HUES64 (cell line): ENCODE measurements around the gene CACNA2D2.

ENCODE experiments used
- H3K27ac ChIP-seq: 2 replicates; pipeline ENCODE4 v1.7.0; 2013; ENCODE audit warnings: low read depth, low read length, inconsistent platforms
- H3K27me3 ChIP-seq: 2 replicates; pipeline ENCODE4 v1.6.1; 2013; ENCODE audit warnings: mild to moderate bottlenecking, low read length; ENCODE audit not compliant: insufficient read depth
- H3K36me3 ChIP-seq: 2 replicates; pipeline ENCODE4 v1.6.1; 2013; ENCODE audit warnings: mild to moderate bottlenecking, low read length; ENCODE audit not compliant: insufficient read depth
- H3K4me1 ChIP-seq: 2 replicates; pipeline ENCODE4 v1.6.1; 2013; ENCODE audit warnings: mild to moderate bottlenecking, low read length, moderate library complexity; ENCODE audit not compliant: insufficient read depth
- H3K4me3 ChIP-seq: 2 replicates; pipeline ENCODE4 v1.5.1; 2013; ENCODE audit warnings: mild to moderate bottlenecking, low read length, moderate library complexity
- H3K9ac ChIP-seq: 2 replicates; pipeline ENCODE4 v1.6.1; 2013; ENCODE audit warnings: mild to moderate bottlenecking, low read depth, low read length
- H3K9me3 ChIP-seq: 2 replicates; pipeline ENCODE4 v1.6.1; 2013; ENCODE audit warnings: low read depth, low read length; ENCODE audit not compliant: insufficient read depth
- WGBS: fragments of 150-250, 120-280 bp; methylation state at CpG from one replicate; pipeline ENCODE4 v1.1.7; 2013; ENCODE audit warnings: missing lambda C conversion rate; 5-methylcytosine and 5-hydroxymethylcytosine counted together

Gene CACNA2D2

DNA sequence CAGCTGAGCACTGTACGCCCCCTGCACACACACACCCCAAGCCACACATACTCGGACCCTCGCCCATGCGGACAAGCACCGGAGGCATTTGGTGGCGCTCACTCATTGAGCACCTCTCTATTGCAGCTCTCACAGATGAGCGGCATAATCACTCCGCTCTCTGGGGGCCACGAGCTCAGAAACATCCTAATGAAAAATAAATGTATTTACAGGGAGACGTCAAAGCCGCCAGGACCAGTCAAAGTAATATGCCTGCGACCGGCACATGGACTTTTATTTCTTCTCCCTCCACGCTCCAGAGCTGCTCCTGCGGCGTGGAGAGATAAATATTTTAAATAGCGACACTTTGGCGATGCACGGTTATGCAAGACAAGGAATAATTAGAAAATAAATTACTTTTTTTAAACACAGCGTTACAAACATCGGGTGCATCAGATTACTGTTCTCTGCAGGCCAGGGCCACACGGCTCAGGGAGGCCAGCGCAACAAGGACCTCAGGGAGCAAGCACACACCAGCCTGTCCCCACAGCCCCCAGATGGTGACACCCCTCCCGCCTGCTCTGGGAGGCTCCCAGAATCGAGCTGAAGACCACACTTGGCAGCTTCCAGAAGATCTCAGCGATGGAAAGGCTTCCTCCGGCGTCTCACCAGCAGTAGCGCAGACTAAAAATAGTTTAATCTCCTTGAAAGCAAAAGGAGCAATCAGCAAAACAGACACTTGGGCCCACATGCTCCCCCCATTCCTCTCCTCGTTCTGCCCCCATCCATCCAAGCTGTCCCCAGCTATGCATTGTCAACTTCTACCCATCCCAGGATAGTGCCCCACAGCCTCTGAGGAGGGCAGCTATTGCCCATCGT lies 48.0 kb downstream of the CACNA2D2 start:
- H3K4me3 ChIP-seq, result no peak overlapping the region
- 93% methylated on average over 31 of the region's 31 CpGs for WGBS
- no peak overlapping the region for H3K9ac ChIP-seq
- peaks cover 16% of the 10 kb centered on the region for H3K4me1 ChIP-seq
- no peaks in the 10 kb centered on the region for H3K27me3 ChIP-seq
- no peaks in the 10 kb centered on the region for H3K9me3 ChIP-seq
- no peak overlapping the region for H3K27ac ChIP-seq
- no peaks in the 10 kb centered on the region for H3K36me3 ChIP-seq

DNA sequence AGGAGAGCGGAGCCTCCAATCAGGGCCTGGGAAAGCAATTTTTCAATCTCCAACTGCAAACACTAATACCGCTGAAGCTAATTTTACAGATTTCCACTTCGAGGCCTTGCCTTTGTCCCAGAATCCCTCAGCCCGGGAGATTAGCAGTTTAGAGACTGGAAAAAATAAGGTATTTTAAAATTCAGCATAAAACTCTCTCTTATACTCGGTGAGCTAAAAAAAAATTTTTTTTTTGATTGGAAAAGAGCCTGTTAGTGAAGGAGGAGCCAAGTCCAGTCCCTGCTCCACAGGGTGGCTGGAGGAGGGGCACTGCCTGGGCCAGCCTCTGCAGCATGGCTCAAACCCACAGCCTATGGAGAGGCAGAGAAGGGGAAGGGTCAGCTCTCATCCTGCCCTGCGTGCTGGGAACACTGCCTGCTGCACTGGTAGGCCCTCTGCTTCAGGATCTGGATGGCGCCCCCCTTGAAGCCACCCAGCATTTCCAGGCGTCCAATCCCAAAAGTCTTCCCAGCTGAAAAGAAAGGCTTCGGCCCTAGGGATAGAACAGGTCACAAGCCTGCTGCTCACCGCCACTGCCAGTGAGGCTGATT lies 48.9 kb downstream of the CACNA2D2 start:
- no peak overlapping the region for H3K4me3 ChIP-seq
- no peaks in the 10 kb centered on the region for H3K36me3 ChIP-seq
- no peak overlapping the region for H3K27ac ChIP-seq
- H3K9ac ChIP-seq, result no peak overlapping the region
- H3K9me3 ChIP-seq, result no peaks in the 10 kb centered on the region
- peaks cover 22% of the 10 kb centered on the region for H3K4me1 ChIP-seq
- H3K27me3 ChIP-seq, result no peaks in the 10 kb centered on the region
- 75% methylated on average over 9 of the region's 10 CpGs for WGBS

DNA sequence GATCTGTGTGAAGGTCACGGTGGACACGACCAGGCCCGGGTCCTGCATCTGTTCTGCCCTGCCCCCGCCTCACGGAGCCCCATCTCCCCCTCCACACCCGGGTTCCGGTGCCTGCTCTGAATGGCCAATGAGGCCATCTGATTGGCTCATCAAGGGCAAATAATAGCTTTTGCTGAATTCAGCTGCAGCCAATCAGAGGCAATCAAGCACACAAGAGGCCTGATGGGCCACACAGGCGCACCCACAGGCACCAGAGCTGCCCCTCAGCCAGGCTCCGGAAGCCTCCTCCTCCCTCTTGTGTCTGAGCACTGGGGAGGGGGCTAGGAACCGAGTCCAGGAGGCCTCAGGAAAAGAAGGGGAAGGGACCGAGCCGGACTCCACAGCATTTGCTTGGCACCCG lies 49.5 kb downstream of the CACNA2D2 start:
- Histone ChIP-seq H3K9me3 (no peaks in the 10 kb centered on the region), H3K36me3 (no peaks in the 10 kb centered on the region), H3K4me3 (no peak overlapping the region), H3K27ac (no peak overlapping the region), H3K4me1 (peaks cover 25% of the 10 kb centered on the region), H3K27me3 (no peaks in the 10 kb centered on the region), H3K9ac (no peak overlapping the region)
- 83% methylated on average over 13 of the region's 13 CpGs for WGBS

DNA sequence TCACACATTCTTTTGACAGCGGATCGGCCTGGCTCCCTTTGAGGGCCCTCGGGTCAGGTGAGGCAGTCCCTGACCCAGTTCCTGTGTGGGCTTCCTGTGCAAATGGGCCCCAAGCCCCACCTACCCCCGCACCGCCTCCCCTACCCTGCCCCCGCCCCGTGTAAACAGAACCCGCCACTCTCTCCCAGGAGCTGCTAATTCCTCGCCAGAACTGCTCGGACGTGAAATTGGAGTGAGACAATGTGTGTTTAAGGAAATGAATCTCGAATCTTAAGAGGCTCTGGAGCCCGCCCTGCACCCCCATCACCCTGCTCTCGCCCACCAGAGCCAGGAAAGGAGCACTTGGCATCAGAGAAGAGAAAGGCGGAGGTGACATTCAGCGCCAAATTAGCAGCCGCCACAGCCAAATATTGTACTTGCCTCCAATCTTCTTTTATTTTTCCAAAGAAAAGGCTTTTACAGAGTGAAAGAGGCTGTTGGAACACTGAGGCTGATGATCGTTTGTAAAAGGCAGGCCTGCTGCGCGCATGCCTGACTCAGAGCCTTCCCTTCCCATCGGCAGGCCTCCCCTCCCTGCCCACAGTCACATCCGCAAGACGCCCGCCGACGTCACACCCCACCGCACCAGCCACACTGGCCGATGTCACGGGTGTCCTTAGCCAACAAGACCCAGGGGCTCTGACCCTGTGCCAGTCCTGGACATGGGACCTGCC lies 53.1 kb downstream of the CACNA2D2 start:
- H3K9me3 ChIP-seq, result no peaks in the 10 kb centered on the region

DNA sequence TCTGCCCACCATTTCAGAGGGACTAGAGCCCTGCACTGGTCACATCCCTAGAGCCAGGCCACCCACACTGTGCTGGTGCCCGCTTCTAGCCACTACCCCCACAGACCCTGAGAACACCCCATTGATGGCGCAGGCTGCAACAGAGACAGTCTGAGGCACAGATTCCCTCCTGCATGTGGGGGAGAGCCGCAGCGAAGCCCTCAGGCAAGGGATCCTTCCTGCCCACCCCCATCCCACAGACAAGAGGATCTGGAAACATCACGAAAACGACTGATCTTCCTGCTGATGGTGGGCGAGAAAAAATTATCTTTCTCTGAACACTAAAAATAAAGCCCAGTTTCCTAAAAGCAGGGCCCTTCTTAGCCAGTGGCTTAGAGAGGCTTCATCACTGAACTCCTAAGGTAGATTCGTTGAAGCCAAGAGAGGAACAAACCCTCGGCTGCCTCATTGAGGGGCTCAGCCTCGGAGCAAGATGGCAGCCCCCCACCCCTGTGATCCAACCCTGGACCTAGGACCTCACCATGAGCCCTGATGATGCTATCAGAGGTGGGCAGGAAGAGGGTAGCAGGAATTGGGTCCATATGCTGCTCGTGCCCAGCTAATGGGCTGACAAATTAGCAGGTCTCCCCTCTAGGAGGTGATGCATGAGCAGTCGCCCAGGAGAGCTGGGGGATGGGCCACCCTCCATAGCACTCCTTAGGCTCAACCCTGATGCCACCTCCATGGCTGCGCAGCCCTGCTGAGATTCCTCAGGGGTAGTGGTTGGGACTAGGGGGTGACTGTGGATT lies 54.5 kb downstream of the CACNA2D2 start:
- H3K9me3 ChIP-seq, result no peaks in the 10 kb centered on the region
- 89% methylated on average over 13 of the region's 13 CpGs for WGBS
- no peak overlapping the region for H3K27ac ChIP-seq
- H3K4me1 ChIP-seq, result peaks cover 13% of the 10 kb centered on the region
- H3K36me3 ChIP-seq, result no peaks in the 10 kb centered on the region
- H3K4me3 ChIP-seq, result no peak overlapping the region
- no peak overlapping the region for H3K9ac ChIP-seq
- no peaks in the 10 kb centered on the region for H3K27me3 ChIP-seq

More for the DNA sequence above, 53.1 kb downstream of the CACNA2D2 start:
- Histone ChIP-seq H3K4me1 (peaks cover 17% of the 10 kb centered on the region), H3K9ac (no peak overlapping the region), H3K27ac (no peak overlapping the region), H3K36me3 (no peaks in the 10 kb centered on the region), H3K4me3 (no peak overlapping the region), H3K27me3 (no peaks in the 10 kb centered on the region)
- 58% methylated on average over 25 of the region's 29 CpGs for WGBS

DNA sequence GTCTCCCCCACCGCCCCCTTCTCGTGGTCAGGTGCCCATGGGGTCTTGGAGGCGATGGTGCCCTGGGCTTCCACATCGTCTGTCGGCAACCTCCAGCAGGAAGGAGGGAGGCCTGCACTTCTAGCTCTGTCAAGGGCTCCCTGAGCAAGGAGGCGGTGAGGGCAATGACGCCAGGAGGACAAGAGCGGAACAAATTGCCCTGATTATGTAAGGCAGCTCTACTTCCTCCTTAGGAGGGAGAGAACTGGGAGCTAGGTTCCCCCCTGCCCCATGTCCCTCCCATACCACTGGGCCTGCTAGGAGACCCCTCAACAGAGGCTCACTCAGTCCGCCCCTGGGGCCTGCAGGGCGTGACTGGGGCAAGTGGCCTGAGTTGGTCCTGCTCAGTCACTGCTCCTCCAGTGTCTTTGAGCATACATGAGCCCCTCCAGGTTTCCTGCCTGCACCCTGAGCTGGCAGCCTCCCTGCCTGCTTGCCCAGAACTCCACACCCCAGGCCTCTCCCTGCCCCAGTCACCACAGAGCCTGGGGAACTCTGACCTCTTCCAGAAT lies 56.1 kb downstream of the CACNA2D2 start:
- H3K4me1 ChIP-seq, result peaks cover 13% of the 10 kb centered on the region
- no peaks in the 10 kb centered on the region for H3K9me3 ChIP-seq
- WGBS, result 92% methylated on average over 10 of the region's 10 CpGs
- H3K27ac ChIP-seq, result no peak overlapping the region
- no peaks in the 10 kb centered on the region for H3K27me3 ChIP-seq
- H3K36me3 ChIP-seq, result no peaks in the 10 kb centered on the region
- H3K4me3 ChIP-seq, result no peak overlapping the region
- H3K9ac ChIP-seq, result no peak overlapping the region

DNA sequence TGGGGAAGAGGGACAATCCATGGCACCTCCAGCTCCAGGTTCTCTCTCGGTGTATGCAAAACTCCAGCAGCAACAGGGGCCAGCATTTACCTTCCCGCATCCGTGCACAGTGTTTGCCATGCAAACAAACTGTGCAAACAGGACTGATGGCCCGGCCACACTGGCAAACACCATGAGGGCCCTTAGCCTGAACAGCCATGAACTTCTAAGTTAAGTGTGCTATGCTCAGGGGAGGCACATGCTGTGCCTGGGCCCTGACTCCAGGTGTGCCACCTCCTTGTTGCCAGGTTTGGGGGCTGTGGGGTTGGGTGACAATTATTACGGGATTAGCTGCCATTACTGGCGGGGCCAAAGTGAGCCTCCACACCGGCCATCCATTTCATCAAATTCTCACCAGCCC lies 57.5 kb downstream of the CACNA2D2 start:
- 95% methylated on average over 7 of the region's 7 CpGs for WGBS
- H3K9me3 ChIP-seq, result no peaks in the 10 kb centered on the region
- H3K27ac ChIP-seq, result no peak overlapping the region
- peaks cover 13% of the 10 kb centered on the region for H3K4me1 ChIP-seq
- no peaks in the 10 kb centered on the region for H3K27me3 ChIP-seq
- no peaks in the 10 kb centered on the region for H3K36me3 ChIP-seq
- H3K4me3 ChIP-seq, result no peak overlapping the region
- no peak overlapping the region for H3K9ac ChIP-seq

DNA sequence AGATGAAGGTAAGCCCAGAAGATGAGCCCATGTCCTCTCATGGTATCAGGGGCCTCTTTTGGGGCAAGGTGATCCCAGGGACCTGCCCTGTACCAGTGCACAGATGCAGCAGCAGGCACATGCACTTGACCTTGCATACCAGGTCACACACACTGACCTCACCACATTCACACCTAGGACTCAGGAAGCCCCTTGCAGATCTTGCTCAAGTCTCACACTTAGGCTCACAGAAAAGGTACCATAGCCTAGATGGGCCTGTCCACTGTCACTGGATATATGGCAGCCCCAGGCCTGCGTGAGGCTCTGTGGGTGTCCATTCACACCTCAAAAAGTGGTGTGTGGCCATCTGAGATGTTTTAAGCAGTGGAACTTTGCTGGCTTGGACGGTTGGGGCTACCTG lies 58.7 kb downstream of the CACNA2D2 start:
- H3K9ac ChIP-seq, result no peak overlapping the region
- peaks cover 5% of the 10 kb centered on the region; the same call in 1 of the 2 replicates for H3K4me1 ChIP-seq
- 86% methylated on average over 2 of the region's 2 CpGs for WGBS
- H3K36me3 ChIP-seq, result no peaks in the 10 kb centered on the region
- H3K4me3 ChIP-seq, result no peak overlapping the region
- no peaks in the 10 kb centered on the region for H3K27me3 ChIP-seq
- H3K27ac ChIP-seq, result no peak overlapping the region
- H3K9me3 ChIP-seq, result no peaks in the 10 kb centered on the region

DNA sequence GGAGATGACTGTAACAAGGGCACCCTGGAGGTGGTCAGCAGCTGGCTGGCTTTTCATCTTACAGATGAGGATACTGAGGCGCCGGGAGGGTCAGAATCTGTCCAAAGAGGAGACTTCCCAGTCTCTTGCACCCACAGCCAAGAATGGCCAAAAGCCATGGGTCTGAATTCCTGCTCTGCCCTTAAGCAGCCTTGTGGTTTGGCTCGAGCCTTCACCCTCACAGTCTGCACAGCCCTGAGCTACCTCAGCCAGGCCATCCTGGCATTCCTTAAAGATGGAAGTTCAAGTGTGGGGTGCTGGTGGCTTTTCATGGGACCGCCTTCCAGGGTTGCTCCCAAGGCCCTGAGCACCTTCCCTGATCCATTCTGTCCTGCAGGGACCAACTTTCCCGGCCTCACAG lies 59.2 kb downstream of the CACNA2D2 start:
- H3K9me3 ChIP-seq, result no peaks in the 10 kb centered on the region
- no peaks in the 10 kb centered on the region for H3K36me3 ChIP-seq
- H3K9ac ChIP-seq, result no peak overlapping the region
- H3K4me3 ChIP-seq, result no peak overlapping the region
- 82% methylated on average over 5 of the region's 5 CpGs for whole genome bisulfite sequencing
- no peaks in the 10 kb centered on the region; the same call in 1 of the 2 replicates for H3K4me1 ChIP-seq
- H3K27ac ChIP-seq, result no peak overlapping the region
- H3K27me3 ChIP-seq, result no peaks in the 10 kb centered on the region

DNA sequence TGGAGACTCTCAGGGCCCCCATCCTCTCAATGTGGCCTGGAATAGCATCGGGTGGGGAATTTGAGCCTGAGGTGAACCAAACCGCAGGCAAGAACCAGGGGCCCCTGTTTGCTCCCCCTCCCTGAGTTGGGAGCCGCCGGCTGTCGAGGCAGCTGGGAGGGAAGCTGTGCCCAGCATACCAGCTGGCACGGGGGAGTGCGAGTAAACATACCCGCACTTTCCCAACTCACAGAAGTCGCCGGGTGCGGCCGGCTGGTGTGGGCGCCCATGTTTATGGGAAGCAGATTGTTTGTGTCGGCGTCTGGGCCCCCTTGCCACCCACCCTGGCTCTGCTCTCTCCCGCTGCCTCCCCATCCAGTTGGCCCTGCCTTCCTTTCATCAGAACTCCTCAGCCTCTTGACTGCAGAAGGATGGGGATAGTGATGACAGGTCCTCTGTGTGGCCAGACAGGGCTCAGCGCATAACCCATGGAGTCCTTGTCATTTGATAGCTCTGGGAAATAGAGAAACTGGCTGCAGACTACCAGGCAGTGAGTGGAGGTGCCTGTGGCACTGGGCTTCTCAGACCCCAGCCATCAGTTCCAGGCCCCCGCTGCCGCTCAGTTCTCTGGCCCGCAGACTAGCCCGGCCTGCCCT lies 60.4 kb downstream of the CACNA2D2 start:
- Histone ChIP-seq H3K27me3 (no peaks in the 10 kb centered on the region), H3K27ac (no peak overlapping the region), H3K9me3 (no peaks in the 10 kb centered on the region), H3K36me3 (no peaks in the 10 kb centered on the region), H3K4me3 (no peak overlapping the region), H3K4me1 (no peaks in the 10 kb centered on the region), H3K9ac (no peak overlapping the region)
- 94% methylated on average over 21 of the region's 21 CpGs for WGBS
